OCI-LY1 (cell line): Measurements from ENCODE around the gene IFNA13.
"Not testable (repeated sequence)": the region's sequence is repeated elsewhere in the genome, so short reads cannot be mapped to it uniquely, and the experiment has no call there.

Experiments used
- EZH2 ChIP-seq: fragments of 200-600 bp; sonication (generic), shearing (Covaris generic); IDR thresholded peaks from 2 replicates; pipeline ENCODE4 v1.8.0; 2017; ENCODE audit warnings: borderline replicate concordance, mixed run types, mild to moderate bottlenecking, antibody characterized with exemption, low read length, moderate library complexity, mixed read lengths
- TF ChIP-seq, protein P1 (sequence below): fragments of 200-600 bp; sonication (generic), shearing (Covaris generic); IDR thresholded peaks from 2 replicates; pipeline ENCODE4 v1.5.1; 2017; ENCODE audit warnings: mild to moderate bottlenecking, antibody characterized with exemption, low read length, moderate library complexity, mixed read lengths

DNA sequence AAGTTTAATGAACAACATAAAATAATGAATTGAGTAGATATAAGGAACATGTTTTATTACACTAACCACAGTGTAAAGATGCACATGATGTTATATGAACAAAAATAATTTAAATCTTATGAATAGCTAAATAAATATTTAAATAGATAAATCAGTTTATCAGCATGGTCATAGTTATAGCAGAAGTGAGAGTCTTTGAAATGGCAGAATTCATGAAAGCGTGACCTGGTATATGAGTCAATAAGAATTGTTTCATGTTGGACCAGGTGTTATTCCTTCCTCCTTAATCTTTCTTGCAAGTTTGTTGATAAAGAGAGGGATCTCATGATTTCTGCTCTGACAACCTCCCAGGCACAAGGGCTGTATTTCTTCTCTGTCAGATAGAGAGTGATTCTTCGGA, 688 bp downstream of the IFNA13 start:
- TF ChIP-seq, protein P1, sequence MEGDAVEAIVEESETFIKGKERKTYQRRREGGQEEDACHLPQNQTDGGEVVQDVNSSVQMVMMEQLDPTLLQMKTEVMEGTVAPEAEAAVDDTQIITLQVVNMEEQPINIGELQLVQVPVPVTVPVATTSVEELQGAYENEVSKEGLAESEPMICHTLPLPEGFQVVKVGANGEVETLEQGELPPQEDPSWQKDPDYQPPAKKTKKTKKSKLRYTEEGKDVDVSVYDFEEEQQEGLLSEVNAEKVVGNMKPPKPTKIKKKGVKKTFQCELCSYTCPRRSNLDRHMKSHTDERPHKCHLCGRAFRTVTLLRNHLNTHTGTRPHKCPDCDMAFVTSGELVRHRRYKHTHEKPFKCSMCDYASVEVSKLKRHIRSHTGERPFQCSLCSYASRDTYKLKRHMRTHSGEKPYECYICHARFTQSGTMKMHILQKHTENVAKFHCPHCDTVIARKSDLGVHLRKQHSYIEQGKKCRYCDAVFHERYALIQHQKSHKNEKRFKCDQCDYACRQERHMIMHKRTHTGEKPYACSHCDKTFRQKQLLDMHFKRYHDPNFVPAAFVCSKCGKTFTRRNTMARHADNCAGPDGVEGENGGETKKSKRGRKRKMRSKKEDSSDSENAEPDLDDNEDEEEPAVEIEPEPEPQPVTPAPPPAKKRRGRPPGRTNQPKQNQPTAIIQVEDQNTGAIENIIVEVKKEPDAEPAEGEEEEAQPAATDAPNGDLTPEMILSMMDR, result not testable (repeated sequence)
- TF ChIP-seq EZH2, result not testable (repeated sequence)
